Measurements from ENCODE around the gene PLEK2.
"Not testable (repeated sequence)": the region's sequence is repeated elsewhere in the genome, so short reads cannot be mapped to it uniquely, and the experiment has no call there.

Gene PLEK2

DNA sequence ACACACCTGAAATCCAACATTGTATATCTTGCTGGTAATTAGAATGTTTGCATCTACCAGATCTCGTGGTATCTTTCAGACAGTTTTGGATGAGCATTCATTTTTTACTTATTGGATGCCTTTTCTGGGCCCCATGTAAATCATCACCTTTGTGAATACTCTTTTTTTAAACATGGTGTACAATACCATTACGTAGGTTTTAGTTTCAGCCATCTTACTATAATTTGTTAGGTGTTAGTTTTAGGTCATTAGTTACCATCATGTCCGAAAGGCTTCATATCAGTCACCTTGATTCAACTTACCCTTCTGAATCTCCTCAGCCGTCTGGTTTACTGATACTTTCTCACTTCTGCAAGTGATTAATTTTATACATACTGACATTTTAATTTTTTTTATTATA, 46.5 kb downstream of the PLEK2 start:
- in situ Hi-C loops (cut with MboI; ENCODE audit: low sequenced_read_pairs), result no loop called here

DNA sequence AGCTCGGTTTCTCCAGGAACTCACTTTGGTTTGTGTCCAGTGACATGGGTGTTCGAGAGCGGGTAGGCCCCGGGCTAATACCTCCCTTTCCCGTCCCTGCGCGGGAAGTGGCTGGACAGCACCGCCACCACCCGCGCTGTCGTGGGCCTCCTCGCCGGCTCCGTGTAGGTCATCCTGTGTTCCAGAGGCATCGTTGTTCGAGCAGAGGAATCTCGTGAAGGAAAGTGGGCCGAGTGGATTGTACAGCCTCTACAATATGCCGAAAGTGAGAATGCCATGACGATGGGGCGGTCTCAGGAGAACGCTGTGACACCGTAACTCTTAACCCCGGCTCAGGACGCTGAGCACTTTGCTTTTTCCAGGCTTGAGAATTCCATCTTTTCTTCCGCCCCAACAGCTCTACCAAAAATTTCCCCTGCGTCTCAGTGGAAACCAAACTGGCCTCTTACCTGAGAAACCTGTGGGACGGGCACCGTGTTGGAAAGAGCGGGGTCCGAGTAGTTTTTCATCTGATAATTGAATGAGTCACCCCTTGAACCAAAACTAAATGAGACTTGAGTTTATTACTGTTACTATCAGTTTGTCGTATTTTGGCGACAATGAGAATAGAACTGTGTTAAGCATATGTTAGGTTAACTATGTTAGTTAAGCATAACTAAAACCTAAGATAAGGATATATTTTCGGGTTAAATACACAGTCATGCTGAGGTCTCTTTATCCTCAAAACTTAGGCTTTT, 51.3 kb downstream of the PLEK2 start:
- in situ Hi-C loops (cut with MboI; ENCODE audit: low sequenced_read_pairs), result no loop called here

DNA sequence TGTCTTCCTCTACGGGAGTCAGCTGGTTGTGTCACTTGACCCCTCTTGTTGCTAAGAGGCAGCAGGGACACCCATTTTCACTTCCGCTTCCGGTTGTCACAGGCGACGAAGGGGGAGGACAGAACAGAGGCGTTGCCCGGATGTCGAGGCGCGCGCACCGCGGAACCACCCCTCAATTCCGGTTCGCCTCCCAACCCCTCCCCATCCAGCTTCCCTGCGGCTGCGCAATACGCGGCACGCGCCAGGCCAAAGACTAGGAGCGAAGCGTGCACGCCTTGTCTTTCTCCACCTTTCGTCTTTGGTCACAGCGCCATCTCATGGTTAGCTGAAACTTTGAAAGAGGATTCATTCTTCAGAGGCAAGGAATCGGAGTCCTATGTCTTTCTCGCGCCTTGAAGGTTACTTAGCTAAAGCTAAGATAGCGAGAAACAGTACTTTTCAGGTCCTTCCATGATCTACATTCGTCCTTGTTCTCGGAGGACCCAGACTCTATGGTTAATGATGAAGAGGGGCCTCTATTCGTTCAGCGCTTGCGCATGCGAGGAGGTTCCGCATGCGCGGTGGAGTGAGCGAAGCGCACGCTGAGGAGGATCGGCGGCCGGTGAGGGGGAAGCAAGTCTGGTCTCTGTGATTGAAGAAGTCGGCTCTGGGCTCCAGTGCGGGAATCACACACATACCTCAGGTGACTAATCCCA, 52.0 kb downstream of the PLEK2 start, which contains the start of the genes ATP6V1D and EIF2S1:
ATP6V1D (minus strand) TSS at position 30 of the 695 bp plus-strand sequence. CDS start 106 bp downstream, outside the sequence.
EIF2S1 (plus strand) TSS at position 554 of the 695 bp plus-strand sequence. CDS start 4,440 bp downstream, outside the sequence.
- in situ Hi-C loops (cut with MboI; ENCODE audit: low sequenced_read_pairs), result no loop called here

DNA sequence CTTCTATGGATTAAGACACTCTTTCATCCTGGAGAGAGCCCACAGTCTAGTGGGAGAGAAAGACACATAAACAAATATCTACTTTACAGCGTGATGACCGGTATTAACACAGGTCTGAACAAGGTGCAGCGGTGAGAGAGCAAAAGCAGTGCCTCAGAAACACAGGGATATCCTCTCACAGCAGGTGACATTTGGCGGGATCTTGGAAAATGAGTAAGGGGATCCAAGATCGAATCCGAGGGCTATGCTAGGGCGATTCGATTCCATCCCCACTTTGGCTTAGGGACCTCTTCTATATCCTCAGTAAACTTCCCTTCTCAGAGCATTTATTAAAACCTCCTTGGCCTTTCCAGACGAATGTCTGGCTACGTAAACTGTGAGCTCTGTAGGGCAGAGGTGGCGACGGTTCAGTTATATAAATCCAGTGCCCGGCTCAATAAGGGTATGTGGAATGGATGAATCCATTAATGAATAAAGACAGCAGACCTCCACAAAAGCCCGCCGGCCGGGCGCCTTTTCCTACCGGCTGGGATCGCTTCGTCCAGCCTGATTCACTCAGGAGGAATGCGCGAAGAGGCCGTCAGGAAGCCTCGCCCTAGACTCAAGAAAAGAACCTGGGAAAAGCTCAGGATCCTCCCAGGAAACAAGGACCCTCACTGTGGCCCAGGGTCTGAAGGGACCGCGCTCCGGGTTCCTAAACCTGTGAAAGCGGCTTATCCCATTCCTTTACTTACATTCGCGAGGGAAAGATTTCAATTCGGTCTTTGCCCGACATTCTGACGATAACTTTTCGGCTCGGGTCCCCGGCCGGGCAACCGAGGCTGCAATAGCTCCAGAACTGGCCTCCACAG, 52.8 kb downstream of the PLEK2 start:
- in situ Hi-C loops (cut with MboI; ENCODE audit: low sequenced_read_pairs), result no loop called here

DNA sequence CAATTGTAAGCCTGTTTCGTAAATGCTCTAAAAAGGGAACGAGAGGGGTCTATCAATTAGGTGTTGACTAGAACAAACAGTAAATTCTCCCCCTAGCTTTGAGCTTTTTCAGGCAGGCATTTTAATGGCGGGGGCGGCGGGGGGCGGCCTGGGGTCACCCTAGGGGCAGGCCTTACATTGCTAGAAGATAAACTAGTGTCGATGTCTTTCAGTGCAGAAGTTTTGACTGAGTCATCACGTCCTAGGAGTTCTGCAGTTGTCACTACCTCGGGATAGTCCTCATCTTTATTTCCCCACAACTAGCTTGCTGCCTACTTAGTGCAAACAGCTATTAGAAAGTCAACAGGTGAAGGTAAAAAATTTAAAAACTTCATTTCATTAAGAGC, 54.0 kb downstream of the PLEK2 start:
- in situ Hi-C loops (cut with MboI; ENCODE audit: low sequenced_read_pairs), result no loop called here

DNA sequence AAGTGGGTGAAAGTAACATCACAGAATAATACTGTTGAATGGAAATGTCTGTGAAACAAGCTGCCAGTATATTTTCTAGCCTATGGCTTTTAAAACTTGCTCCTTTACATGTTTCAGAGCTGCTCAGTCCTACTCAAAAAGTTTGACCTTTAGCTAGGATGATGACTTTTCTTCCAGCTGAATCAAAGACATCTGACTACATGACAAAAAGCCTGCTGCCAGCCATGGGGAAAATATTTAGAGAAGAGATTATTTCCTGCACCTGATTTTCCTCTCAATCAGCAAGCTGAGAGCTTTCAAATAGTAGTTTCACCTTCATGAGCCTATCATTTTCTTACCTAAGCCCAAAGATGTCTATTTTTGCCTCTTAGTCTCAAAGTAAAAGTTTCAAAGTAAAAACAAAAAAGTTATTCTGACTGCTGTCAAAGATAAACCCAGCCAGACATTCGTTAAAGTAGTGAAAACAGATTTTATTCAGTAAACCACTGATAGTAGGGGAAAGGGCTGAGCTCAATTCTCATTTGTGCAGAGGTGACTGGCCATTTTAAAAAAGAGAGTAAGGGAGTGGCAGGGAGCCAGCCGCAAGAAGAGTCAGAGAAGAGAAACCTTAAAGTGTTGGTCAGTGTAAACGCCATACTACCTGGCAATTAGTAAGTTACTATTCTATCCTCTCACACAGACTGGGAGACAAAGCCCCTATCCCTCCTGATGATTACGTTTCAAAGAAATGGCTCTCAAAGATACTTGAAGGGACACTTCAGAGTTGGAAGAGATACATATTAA, 54.6 kb downstream of the PLEK2 start:
- in situ Hi-C loops (cut with MboI; ENCODE audit: low sequenced_read_pairs), result no loop called here

DNA sequence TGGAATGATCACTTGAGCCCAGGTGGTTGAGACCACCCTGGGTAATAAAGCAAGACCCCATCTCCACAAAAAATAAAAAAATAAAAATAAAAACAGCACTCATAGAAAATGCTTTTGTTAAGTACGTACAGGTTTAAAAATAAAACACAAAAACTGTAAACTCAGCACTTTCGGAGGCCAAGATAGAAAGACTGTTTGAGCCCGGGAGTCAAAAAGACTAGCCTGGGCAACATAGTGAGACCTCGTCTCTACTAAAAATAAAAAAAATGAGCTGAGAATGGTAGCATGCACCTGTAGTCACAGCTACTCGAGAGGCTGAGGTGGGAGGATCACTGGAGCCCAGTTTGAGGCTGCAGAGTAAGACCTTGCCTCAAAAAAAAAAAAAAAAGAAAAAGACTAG, 59.9 kb downstream of the PLEK2 start:
- in situ Hi-C loops (cut with MboI; ENCODE audit: low sequenced_read_pairs), result no loop called here

DNA sequence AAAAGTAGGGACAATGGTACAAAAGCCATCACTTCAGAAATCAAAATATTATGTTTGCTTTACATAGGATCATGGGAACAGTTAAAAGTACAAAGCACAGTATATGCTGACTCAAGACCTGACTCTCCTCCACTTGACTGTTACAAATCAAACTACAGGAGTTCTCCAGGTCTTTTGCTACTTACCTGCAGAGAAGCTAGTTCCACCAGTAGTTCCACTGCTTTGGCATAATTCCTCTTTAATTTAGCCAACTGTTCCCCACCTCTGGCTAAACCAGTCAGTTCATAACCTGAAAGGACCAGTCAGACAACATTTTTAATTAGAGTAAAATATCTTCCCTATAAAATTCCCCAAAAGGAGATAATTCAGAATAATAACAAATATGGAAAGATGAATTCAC, 66.4 kb downstream of the PLEK2 start:
- in situ Hi-C loops (cut with MboI; ENCODE audit: low sequenced_read_pairs), result no loop called here

DNA sequence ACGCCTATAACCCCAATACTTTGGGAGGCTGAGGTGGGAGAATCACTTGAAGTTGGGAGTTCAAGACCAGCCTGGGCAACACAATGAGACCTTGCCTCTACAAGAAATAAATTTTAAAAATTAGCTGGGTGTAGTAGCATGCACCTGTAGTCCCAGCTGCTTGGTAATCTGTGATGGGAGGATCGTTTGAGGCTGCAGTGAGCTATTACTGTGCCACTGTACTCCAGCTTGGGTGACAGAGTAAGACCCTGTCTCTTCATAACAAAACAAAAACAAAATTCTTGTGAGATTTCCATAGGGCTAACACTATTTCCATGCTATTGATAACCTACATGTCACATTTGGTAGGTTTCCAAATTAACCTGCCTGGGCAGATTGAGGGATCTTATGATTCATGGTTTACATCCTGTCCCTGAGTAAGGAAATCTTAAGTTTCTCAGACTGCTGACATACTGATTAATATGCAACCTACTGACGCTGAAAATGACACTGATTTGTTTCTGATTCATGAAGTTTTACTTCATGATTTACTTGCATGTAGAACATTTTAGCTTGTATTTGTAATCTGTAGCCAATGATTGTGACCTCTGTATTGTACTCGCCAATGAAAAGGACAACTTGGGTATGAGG, 68.2 kb downstream of the PLEK2 start:
- in situ Hi-C loops (cut with MboI; ENCODE audit: low sequenced_read_pairs), result no loop called here

DNA sequence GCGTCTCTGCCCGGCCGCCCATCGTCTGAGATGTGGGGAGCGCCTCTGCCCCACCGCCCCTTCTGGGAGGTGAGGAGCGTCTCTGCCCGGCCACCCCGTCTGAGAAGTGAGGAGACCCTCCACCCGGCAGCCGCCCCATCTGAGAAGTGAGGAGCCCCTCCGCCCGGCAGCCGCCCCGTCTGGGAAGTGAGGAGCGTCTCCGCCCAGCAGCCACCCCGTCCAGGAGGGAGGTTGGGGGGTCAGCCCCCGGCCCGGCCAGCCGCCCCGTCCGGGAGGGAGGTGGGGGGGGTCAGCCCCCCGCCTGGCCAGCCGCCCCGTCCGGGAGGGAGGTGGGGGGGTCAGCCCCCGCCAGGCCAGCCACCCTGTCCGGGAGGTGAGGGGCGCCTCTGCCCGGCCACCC, 70.7 kb downstream of the PLEK2 start:
- in situ Hi-C loops (cut with MboI; ENCODE audit: low sequenced_read_pairs), result not testable (repeated sequence)

All from HL-60/S4 (cell line).